K562 (cell line): Measurements from ENCODE around the gene C1orf87. TPM values are rescaled to one million over a fixed set of nuclear protein-coding genes. Genes with fewer than 3 reads are reported as not detected.

Source experiments
- GABPA ChIP-seq: fragments of 200-800 bp; sonication (Bioruptor generic); conservative IDR thresholded peaks from 2 replicates; pipeline ENCODE4 v1.6.1; 2016; ENCODE audit warnings: low read depth, missing genetic modification characterization, missing compliant biosample characterization
- HMG20B ChIP-seq: fragments of 250-450 bp; sonication (Bioruptor Pico); IDR thresholded peaks from 2 replicates; pipeline ENCODE4 v1.5.0; 2021; ENCODE audit warnings: mild to moderate bottlenecking
- MTA1 ChIP-seq: fragments of 450-650 bp; IDR thresholded peaks from 2 replicates; pipeline ENCODE4 v1.6.1; 2017; ENCODE audit warnings: borderline replicate concordance
- MTF1 ChIP-seq: fragments of 250-450 bp; sonication (Bioruptor Pico); IDR thresholded peaks from 2 replicates; pipeline ENCODE4 v1.9.0; 2021; ENCODE audit warnings: moderate library complexity, mild to moderate bottlenecking, inconsistent platforms, borderline replicate concordance
- MYNN ChIP-seq, 2 experiments: sonication (generic); formaldehyde crosslinking in 1 of 2; IDR thresholded peaks; 2 replicates each; pipeline versions ENCODE4 v1.5.0 to v1.6.1; 2016 to 2020; ENCODE audit warnings: antibody characterized with exemption in 1 of 2, missing genetic modification reagents in 1 of 2
- PHF8 ChIP-seq: fragments of 200-600 bp; sonication (generic); IDR thresholded peaks from 2 replicates; pipeline ENCODE4 v1.6.1; 2012; ENCODE audit warnings: mixed run types, mild to moderate bottlenecking, inconsistent platforms, low read length, moderate library complexity, borderline replicate concordance
- RFX1 ChIP-seq: fragments of 450-650 bp; IDR thresholded peaks from 2 replicates; pipeline ENCODE4 v1.6.1; 2016; ENCODE audit warnings: mild to moderate bottlenecking, moderate library complexity
- SMC3 ChIP-seq: conservative IDR thresholded peaks from 2 replicates; pipeline ENCODE4 v1.6.1; 2011; ENCODE audit warnings: low read depth, low read length, improper control_type of control experiment; ENCODE audit not compliant: insufficient read depth
- polyA plus RNA-seq, 8 experiments: library from polyadenylated mRNA; depleted of rRNA in 4 of 8; stranded (reverse) in 5 of 8; unstranded in 3 of 8; fragments of >200 nt; fragmentation: Nextera tagmentation in 2 of 8; fragmentation: Illumina TruSeq in 1 of 8; extraction: Ambion mirVana in 2 of 8; extraction: Trizol in 1 of 8; gene quantifications; 2 replicates each; pipeline versions ENCODE4 v1.2.1 to v1.2.3, GENCODE V29; 2011 to 2014; ENCODE audit warnings: inconsistent platforms in 1 of 8, missing spikeins in 1 of 8
- total RNA-seq, 7 experiments: library from RNA; depleted of rRNA in 6 of 7; stranded (reverse); fragments of >200 nt in 6 of 7; fragmentation: Illumina TruSeq in 2 of 7; extraction: Trizol in 2 of 7; gene quantifications; 2 replicates each; pipeline versions ENCODE4 v1.2.1 to v1.2.3, GENCODE V29; 2011 to 2021; ENCODE audit warnings: low replicate concordance in 1 of 7
- TF ChIP-seq, protein P1 (sequence below): fragments of 450-650 bp; formaldehyde crosslinking; IDR thresholded peaks from 2 replicates; pipeline ENCODE4 v1.4.0; 2020; ENCODE audit warnings: mild to moderate bottlenecking, moderate library complexity
- TF ChIP-seq, protein P2 (sequence below), 2 experiments: fragments of 450-650 bp; IDR thresholded peaks; 2 replicates each; pipeline ENCODE4 v1.6.1; 2016; ENCODE audit warnings: mild to moderate bottlenecking in 2 of 2, borderline replicate concordance in 1 of 2, low read depth in 1 of 2, moderate library complexity in 1 of 2
- TF ChIP-seq, protein P3 (sequence below): fragments of 200-800 bp; sonication (Bioruptor generic); IDR thresholded peaks from 2 replicates; pipeline ENCODE4 v1.6.1; 2017; ENCODE audit warnings: missing genetic modification characterization, missing compliant biosample characterization
- TF ChIP-seq, protein P4 (sequence below), 3 experiments: IDR thresholded peaks in 2 of 3; conservative IDR thresholded peaks in 1 of 3; 2 replicates each; pipeline ENCODE4 v1.5.1; 2011 to 2012; ENCODE audit warnings: low read length in 3 of 3, mild to moderate bottlenecking in 3 of 3, control low read depth in 2 of 3, improper control_type of control experiment in 1 of 3, inconsistent platforms in 1 of 3, low read depth in 1 of 3, mixed read lengths in 1 of 3, moderate library complexity in 1 of 3; ENCODE audit not compliant: insufficient read depth in 2 of 3

The C1orf87 gene
- total and polyA plus RNA-seq, 9 of the 15 experiments (the other 6 are each of a cell fraction or from before 2014, with no cell fraction given): not detected

DNA sequence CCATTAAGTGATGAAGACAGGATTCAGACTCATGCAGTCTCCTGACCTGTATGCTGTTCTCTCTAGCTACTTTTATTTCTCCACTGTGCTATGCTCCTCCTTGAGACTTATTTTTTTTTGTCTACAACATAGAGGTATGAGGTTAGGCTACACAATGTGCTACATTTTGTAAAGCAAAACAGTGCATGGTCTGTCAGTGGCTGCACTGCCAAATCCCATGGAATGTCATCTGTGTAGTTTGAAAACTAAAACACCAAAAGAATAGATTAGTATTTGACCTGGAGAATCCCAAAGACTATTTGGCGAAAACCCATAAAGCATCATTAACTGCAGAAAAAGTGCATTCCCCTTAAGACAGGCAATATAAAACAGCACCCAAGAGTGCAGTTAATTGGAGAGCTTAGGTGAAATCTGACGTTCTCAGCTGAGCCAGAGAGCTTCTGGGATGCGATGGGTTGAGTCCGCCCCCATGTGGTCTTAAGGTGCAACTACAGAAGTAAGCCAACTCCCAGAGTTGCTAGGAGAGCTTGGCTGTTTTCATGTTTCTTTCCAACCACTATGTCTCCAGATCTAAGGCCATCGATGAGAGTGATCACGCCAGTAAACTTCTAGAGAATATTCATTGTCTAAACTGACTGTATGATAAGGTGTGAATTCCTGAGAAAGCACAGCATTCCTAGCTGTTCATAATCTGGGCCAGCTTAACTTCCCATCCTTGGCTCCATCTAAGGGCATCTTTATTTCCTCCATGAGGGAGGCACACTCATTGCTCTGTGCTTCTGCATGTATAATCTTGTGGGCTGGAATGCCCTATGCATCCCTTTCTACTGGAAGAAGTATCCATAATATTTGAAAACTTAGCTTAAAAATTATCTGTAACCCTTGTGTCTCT, 126.3 kb downstream of the C1orf87 start (continued):
- TF ChIP-seq, protein P1, sequence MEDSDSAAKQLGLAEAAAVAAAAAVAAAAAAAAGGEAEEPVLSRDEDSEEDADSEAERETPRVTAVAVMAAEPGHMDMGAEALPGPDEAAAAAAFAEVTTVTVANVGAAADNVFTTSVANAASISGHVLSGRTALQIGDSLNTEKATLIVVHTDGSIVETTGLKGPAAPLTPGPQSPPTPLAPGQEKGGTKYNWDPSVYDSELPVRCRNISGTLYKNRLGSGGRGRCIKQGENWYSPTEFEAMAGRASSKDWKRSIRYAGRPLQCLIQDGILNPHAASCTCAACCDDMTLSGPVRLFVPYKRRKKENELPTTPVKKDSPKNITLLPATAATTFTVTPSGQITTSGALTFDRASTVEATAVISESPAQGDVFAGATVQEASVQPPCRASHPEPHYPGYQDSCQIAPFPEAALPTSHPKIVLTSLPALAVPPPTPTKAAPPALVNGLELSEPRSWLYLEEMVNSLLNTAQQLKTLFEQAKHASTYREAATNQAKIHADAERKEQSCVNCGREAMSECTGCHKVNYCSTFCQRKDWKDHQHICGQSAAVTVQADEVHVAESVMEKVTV (CRISPR knock-in tag): peak; percentile 60
- no peak for TF ChIP-seq MTF1 (CRISPR knock-in tag)
- peak; percentile 69 for TF ChIP-seq SMC3
- TF ChIP-seq PHF8: no peak
- no peak for TF ChIP-seq HMG20B (CRISPR knock-in tag)
- no peak for TF ChIP-seq GABPA (tag)
- TF ChIP-seq, protein P2, sequence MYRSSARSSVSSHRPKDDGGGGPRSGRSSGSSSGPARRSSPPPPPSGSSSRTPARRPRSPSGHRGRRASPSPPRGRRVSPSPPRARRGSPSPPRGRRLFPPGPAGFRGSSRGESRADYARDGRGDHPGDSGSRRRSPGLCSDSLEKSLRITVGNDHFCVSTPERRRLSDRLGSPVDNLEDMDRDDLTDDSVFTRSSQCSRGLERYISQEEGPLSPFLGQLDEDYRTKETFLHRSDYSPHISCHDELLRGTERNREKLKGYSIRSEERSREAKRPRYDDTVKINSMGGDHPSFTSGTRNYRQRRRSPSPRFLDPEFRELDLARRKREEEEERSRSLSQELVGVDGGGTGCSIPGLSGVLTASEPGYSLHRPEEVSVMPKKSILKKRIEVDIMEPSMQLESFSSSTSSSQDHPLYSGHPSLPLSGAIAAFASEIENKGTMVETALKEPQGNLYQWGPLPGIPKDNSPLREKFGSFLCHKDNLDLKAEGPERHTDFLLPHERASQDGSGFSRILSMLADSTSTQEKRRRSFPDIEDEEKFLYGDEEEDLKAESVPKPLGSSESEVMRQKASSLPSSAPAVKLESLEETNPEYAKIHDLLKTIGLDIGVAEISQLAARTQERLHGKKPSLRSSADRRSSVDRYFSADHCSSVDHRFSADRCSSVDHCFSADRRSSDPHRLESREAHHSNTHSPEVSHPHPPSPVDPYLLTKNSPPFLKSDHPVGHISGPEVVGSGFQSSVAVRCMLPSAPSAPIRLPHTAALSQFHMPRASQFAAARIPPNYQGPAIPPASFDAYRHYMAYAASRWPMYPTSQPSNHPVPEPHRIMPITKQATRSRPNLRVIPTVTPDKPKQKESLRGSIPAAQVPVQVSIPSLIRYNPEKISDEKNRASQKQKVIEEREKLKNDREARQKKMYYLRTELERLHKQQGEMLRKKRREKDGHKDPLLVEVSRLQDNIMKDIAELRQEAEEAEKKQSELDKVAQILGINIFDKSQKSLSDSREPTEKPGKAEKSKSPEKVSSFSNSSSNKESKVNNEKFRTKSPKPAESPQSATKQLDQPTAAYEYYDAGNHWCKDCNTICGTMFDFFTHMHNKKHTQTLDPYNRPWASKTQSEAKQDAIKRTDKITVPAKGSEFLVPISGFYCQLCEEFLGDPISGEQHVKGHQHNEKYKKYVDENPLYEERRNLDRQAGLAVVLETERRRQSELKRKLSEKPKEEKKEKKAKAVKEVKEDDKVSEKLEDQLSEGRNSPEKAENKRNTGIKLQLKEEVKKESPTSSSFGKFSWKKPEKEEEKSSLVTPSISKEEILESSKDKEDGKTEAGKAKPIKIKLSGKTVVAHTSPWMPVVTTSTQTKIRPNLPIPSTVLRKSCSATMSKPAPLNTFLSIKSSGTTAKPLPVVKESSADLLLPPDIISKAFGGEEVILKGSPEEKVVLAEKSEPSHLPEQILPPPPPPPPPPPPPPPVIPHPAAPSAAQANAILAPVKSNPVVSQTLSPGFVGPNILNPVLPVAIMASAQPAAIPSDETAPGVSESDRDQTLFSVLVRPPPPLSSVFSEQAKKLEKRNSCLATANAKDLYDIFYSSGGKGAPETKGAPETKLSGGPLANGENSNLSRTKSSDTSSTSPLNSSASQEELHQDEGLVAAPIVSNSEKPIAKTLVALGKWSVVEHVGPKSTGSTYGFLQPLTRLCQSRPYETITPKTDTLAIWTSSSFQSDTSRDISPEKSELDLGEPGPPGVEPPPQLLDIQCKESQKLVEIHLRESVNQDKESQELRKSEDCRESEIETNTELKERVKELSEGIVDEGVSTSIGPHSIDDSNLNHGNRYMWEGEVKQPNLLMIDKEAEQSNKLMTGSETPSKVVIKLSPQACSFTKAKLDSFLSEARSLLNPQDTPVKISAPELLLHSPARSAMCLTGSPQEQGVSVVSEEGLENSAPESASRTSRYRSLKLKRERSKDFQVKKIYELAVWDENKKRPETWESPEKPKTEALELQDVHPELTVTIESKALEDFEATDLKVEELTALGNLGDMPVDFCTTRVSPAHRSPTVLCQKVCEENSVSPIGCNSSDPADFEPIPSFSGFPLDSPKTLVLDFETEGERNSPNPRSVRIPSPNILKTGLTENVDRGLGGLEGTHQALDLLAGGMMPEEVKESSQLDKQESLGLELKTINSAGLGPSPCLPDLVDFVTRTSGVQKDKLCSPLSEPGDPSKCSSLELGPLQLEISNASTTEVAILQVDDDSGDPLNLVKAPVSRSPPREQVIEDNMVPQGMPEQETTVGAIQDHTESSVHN (IDR thresholded peaks at IDR 0.05; ENCODE audit: borderline replicate concordance in 1 of 2, low read depth in 1 of 2): no peak
- TF ChIP-seq MTA1: no peak
- TF ChIP-seq, protein P3, sequence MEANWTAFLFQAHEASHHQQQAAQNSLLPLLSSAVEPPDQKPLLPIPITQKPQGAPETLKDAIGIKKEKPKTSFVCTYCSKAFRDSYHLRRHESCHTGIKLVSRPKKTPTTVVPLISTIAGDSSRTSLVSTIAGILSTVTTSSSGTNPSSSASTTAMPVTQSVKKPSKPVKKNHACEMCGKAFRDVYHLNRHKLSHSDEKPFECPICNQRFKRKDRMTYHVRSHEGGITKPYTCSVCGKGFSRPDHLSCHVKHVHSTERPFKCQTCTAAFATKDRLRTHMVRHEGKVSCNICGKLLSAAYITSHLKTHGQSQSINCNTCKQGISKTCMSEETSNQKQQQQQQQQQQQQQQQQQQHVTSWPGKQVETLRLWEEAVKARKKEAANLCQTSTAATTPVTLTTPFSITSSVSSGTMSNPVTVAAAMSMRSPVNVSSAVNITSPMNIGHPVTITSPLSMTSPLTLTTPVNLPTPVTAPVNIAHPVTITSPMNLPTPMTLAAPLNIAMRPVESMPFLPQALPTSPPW (CRISPR knock-in tag): no peak
- 0 out of 2 replicates have a peak, but pooled peaks have one; percentile 7 for TF ChIP-seq RFX1
- TF ChIP-seq MYNN (IDR thresholded peaks at IDR 0.05): no peak
- TF ChIP-seq MYNN (CRISPR knock-in tag; IDR thresholded peaks at IDR 0.05): no peak
- TF ChIP-seq, protein P4, sequence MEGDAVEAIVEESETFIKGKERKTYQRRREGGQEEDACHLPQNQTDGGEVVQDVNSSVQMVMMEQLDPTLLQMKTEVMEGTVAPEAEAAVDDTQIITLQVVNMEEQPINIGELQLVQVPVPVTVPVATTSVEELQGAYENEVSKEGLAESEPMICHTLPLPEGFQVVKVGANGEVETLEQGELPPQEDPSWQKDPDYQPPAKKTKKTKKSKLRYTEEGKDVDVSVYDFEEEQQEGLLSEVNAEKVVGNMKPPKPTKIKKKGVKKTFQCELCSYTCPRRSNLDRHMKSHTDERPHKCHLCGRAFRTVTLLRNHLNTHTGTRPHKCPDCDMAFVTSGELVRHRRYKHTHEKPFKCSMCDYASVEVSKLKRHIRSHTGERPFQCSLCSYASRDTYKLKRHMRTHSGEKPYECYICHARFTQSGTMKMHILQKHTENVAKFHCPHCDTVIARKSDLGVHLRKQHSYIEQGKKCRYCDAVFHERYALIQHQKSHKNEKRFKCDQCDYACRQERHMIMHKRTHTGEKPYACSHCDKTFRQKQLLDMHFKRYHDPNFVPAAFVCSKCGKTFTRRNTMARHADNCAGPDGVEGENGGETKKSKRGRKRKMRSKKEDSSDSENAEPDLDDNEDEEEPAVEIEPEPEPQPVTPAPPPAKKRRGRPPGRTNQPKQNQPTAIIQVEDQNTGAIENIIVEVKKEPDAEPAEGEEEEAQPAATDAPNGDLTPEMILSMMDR (IDR thresholded peaks at IDR 0.05 in 2 of 3, conservative IDR thresholded peaks at IDR 0.05 in 1 of 3; ENCODE audit: insufficient read depth in 2 of 3, low read depth in 1 of 3, low read length in 3 of 3): peak; percentile 80 to 85 (median 84)
- TF ChIP-seq, all 486 proteins: peak for 7
